Chondrocyte (in vitro differentiated cells): Measurements from ENCODE around the gene SASH3. TPM values are rescaled to one million over a fixed set of nuclear protein-coding genes. Genes with fewer than 3 reads are reported as not detected.

Experiments used
- DNase-seq: peaks from one replicate; pipeline ENCODE4 v3.0.0; 2021; ENCODE audit warnings: mixed read lengths, low spot score
- H3K27ac Mint-ChIP-seq: one replicate; pipeline ENCODE4 v1.8.0; 2021; ENCODE audit warnings: mild to moderate bottlenecking, moderate library complexity, mixed read lengths; ENCODE audit not compliant: unreplicated experiment
- H3K27me3 Mint-ChIP-seq: 2 replicates; pipeline ENCODE4 v1.8.0; 2021; ENCODE audit warnings: low read depth, mixed read lengths
- H3K36me3 Mint-ChIP-seq: 2 replicates; pipeline ENCODE4 v1.8.0; 2021; ENCODE audit warnings: low read depth, mixed read lengths
- H3K4me1 Mint-ChIP-seq: 2 replicates; pipeline ENCODE4 v1.8.0; 2021; ENCODE audit warnings: low read depth, mild to moderate bottlenecking, mixed read lengths
- H3K4me3 Mint-ChIP-seq: one replicate; pipeline ENCODE4 v1.8.0; 2021; ENCODE audit warnings: mild to moderate bottlenecking, moderate library complexity, mixed read lengths; ENCODE audit not compliant: unreplicated experiment
- H3K9me3 Mint-ChIP-seq: 2 replicates; pipeline ENCODE4 v1.8.0; 2021; ENCODE audit warnings: low read depth, mixed read lengths
- CTCF ChIP-seq: fragments of 200-600 bp; sonication (generic); IDR thresholded peaks from 2 replicates; pipeline ENCODE4 v1.5.0; 2021; ENCODE audit warnings: antibody characterized with exemption, mild to moderate bottlenecking, moderate library complexity
- total RNA-seq: library from RNA; stranded (reverse); gene quantifications from 3 replicates; pipeline ENCODE4 v1.2.1, GENCODE V29; 2021

SASH3 gene
- total RNA-seq, 1 donor from 2014 or later = not detected

- peaks cover 4% of the 10 kb centered on the region for H3K36me3 Mint-ChIP-seq
- H3K4me1 Mint-ChIP-seq = no peaks in the 10 kb centered on the region
- H3K9me3 Mint-ChIP-seq = no peaks in the 10 kb centered on the region
- H3K4me3 Mint-ChIP-seq = no peak overlapping the region
- DNase-seq = no peak
- TF ChIP-seq CTCF = no peak
- no peak overlapping the region for H3K27ac Mint-ChIP-seq
- no peaks in the 10 kb centered on the region for H3K27me3 Mint-ChIP-seq
These were observed 23.1 kb downstream of the SASH3 start for GRCh38 chrX:129802863-129803262.

- no peak for TF ChIP-seq CTCF
- Mint-ChIP-seq H3K36me3 (peaks cover 17% of the 10 kb centered on the region), H3K9me3 (peaks cover 10% of the 10 kb centered on the region), H3K4me3 (no peak overlapping the region), H3K27ac (no peak overlapping the region), H3K4me1 (no peaks in the 10 kb centered on the region), H3K27me3 (no peaks in the 10 kb centered on the region)
- DNase-seq = no peak
These were observed 25.1 kb downstream of the SASH3 start for GRCh38 chrX:129804806-129805205.

- no peak for DNase-seq
- Mint-ChIP-seq H3K4me3 (no peak overlapping the region), H3K36me3 (peaks cover 28% of the 10 kb centered on the region), H3K27ac (no peak overlapping the region), H3K9me3 (peaks cover 10% of the 10 kb centered on the region), H3K4me1 (no peaks in the 10 kb centered on the region), H3K27me3 (no peaks in the 10 kb centered on the region)
- no peak for TF ChIP-seq CTCF
These were observed 28.5 kb downstream of the SASH3 start for GRCh38 chrX:129808158-129808828.

- H3K36me3 Mint-ChIP-seq = peaks cover 28% of the 10 kb centered on the region
- no peaks in the 10 kb centered on the region for H3K27me3 Mint-ChIP-seq
- H3K4me3 Mint-ChIP-seq = no peak overlapping the region
- TF ChIP-seq CTCF = no peak
- no peak for DNase-seq
- peaks cover 10% of the 10 kb centered on the region for H3K9me3 Mint-ChIP-seq
- no peak overlapping the region for H3K27ac Mint-ChIP-seq
- no peaks in the 10 kb centered on the region for H3K4me1 Mint-ChIP-seq
These were observed 29.4 kb downstream of the SASH3 start for GRCh38 chrX:129808829-129809796.

GRCh38 chrX:129813662-129814368 is 34.1 kb downstream of the SASH3 start:
- peaks cover 12% of the 10 kb centered on the region for H3K9me3 Mint-ChIP-seq

More at GRCh38 chrX:129813662-129814368, 34.1 kb downstream of the SASH3 start:
- Mint-ChIP-seq H3K4me3 (no peak overlapping the region), H3K4me1 (no peaks in the 10 kb centered on the region), H3K27me3 (no peaks in the 10 kb centered on the region), H3K36me3 (peaks cover 19% of the 10 kb centered on the region), H3K27ac (no peak overlapping the region)
- no peak for TF ChIP-seq CTCF
- DNase-seq = no peak
